Measurements from ENCODE around the gene JAG1.

DNA sequence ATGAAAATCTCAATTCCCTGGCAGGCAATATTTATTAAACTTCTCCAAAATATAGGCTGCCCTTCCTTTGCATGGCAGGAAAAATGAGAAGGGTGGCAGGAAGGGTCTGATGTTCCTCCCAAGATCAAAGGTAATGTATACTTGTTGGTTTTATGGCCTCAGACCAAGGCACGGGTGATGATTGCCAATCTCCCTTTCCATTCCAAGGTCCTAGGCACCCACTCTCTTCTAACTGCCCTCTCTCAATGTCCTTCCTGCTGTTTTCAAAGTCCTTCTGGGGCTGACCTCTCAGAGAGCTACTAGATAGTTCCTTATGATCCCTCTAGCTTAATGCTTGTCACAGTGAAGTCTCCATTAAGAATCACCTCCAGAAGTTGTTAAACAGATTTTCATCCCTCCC lies 15.6 kb upstream of the JAG1 start:
- TF ChIP-seq TCF7L2 (IDR thresholded peaks at IDR 0.05; ENCODE audit: low read depth, low read length) = no peak
- no peak for TF ChIP-seq ZNF24 (IDR thresholded peaks at IDR 0.05)
- no peak for TF ChIP-seq POLR2AphosphoS5 (IDR thresholded peaks at IDR 0.05; ENCODE audit: control insufficient read depth, insufficient read depth, low read depth, low read length)
- TF ChIP-seq TBP (optimal IDR thresholded peaks at IDR 0.05; ENCODE audit: low read depth, low read length) = no peak
- TF ChIP-seq, protein P1, sequence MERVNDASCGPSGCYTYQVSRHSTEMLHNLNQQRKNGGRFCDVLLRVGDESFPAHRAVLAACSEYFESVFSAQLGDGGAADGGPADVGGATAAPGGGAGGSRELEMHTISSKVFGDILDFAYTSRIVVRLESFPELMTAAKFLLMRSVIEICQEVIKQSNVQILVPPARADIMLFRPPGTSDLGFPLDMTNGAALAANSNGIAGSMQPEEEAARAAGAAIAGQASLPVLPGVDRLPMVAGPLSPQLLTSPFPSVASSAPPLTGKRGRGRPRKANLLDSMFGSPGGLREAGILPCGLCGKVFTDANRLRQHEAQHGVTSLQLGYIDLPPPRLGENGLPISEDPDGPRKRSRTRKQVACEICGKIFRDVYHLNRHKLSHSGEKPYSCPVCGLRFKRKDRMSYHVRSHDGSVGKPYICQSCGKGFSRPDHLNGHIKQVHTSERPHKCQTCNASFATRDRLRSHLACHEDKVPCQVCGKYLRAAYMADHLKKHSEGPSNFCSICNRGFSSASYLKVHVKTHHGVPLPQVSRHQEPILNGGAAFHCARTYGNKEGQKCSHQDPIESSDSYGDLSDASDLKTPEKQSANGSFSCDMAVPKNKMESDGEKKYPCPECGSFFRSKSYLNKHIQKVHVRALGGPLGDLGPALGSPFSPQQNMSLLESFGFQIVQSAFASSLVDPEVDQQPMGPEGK (CRISPR knock-in tag; IDR thresholded peaks at IDR 0.05; ENCODE audit: borderline replicate concordance) = no peak
- TF ChIP-seq ATF3 (IDR thresholded peaks at IDR 0.05) = no peak
- no peak for TF ChIP-seq ATF3 (CRISPR knock-in tag; conservative IDR thresholded peaks at IDR 0.05)
- TF ChIP-seq ZSCAN29 (IDR thresholded peaks at IDR 0.05) = no peak
- no peak for TF ChIP-seq SMARCA5 (IDR thresholded peaks at IDR 0.05)
- TF ChIP-seq ZNF512 (tag; IDR thresholded peaks at IDR 0.05) = no peak
- TF ChIP-seq ETV1 (tag; conservative IDR thresholded peaks at IDR 0.05; ENCODE audit: low read depth) = no peak

All from K562 (cell line).